Lung (tissue), 12 donors: ENCODE measurements around the gene C22orf23. TPM values are rescaled to one million over a fixed set of nuclear protein-coding genes. Genes with fewer than 3 reads are reported as not detected.
A peak's percentile ranks its signal among the peaks of the same experiment; 100 is the strongest.

Source experiments
- ATAC-seq: fragments of 200-7000 bp; cut with Tn5 transposase; one replicate; pipeline ENCODE4 v1.9.1; 2020; ENCODE audit warnings: moderate number of reproducible peaks; ENCODE audit not compliant: insufficient read depth, low FRiP score
- DNase-seq, 3 donors: peaks; one replicate each; pipeline ENCODE4 v3.0.0-alpha.2; 2013 to 2017
- H3K27ac ChIP-seq, 2 donors: one replicate each; pipeline ENCODE4 v1.5.1; 2013; ENCODE audit warnings: mild to moderate bottlenecking in 2 of 2, moderate library complexity in 2 of 2, control low read depth in 1 of 2, inconsistent platforms in 1 of 2, low read depth in 1 of 2, low read length in 1 of 2
- H3K27me3 ChIP-seq, 3 donors: one replicate each; pipeline ENCODE4 v1.5.1; 2013; ENCODE audit warnings: low read length in 2 of 3; ENCODE audit not compliant: control insufficient read depth in 3 of 3, insufficient read depth in 3 of 3
- H3K36me3 ChIP-seq, 4 donors: one replicate each; pipeline ENCODE4 v1.5.1; 2013; ENCODE audit warnings: low read length in 4 of 4, mild to moderate bottlenecking in 1 of 4, moderate library complexity in 1 of 4; ENCODE audit not compliant: control insufficient read depth in 4 of 4, insufficient read depth in 4 of 4
- H3K4me1 ChIP-seq, 5 donors: one replicate each; pipeline ENCODE4 v1.5.1; 2013; ENCODE audit warnings: low read length in 5 of 5, mild to moderate bottlenecking in 2 of 5, moderate library complexity in 1 of 5; ENCODE audit not compliant: control insufficient read depth in 5 of 5, insufficient read depth in 5 of 5
- H3K4me3 ChIP-seq: one replicate; pipeline ENCODE4 v1.5.1; 2013; ENCODE audit warnings: mild to moderate bottlenecking, control low read depth, moderate library complexity
- H3K9ac ChIP-seq, 2 donors: one replicate each; pipeline ENCODE4 v1.5.1; 2013; ENCODE audit warnings: low read length in 2 of 2, control low read depth in 1 of 2; ENCODE audit not compliant: insufficient read depth in 1 of 2
- H3K9me3 ChIP-seq, 4 donors: one replicate each; pipeline ENCODE4 v1.5.1; 2013; ENCODE audit warnings: low read length in 3 of 4, mild to moderate bottlenecking in 1 of 4, moderate library complexity in 1 of 4; ENCODE audit not compliant: control insufficient read depth in 4 of 4, insufficient read depth in 3 of 4
- CTCF ChIP-seq: IDR thresholded peaks from 2 replicates; pipeline ENCODE4 v1.5.1; 2012; ENCODE audit warnings: mild to moderate bottlenecking; ENCODE audit errors: control extremely low read depth, extremely low read depth
- WGBS, 2 donors: extraction: QIAGEN DNeasy Blood & Tissue Kit; methylation state at CpG; one replicate each; pipeline ENCODE4 v1.1.7; 2013; 5-methylcytosine and 5-hydroxymethylcytosine counted together
- polyA plus RNA-seq, 2 donors: library from polyadenylated mRNA; stranded (reverse); fragments of 200-250 nt; gene quantifications; one replicate each; pipeline ENCODE4 v1.2.1, GENCODE V29; 2013
- total RNA-seq, 2 donors: library from RNA; depleted of rRNA in 1 of 2; stranded (reverse); fragments of >200 nt in 1 of 2; gene quantifications; one replicate each; pipeline ENCODE4 v1.2.1, GENCODE V29; 2014 to 2021
- donor health status: control.
- donor health status: control.
- donor health status: Bipolar disorder and iron deficiency.
- donor health status: healthy.
- donor health status: DM: yes; HTN: yes; CAD: no.

The C22orf23 gene
- total and polyA plus RNA-seq, 4 donors: 1.1 to 4.2 (median 1.5) TPM

- DNase-seq: no peak
- no peak for ATAC-seq
- H3K9ac ChIP-seq: no peak overlapping the region
- no peaks in the 10 kb centered on the region for H3K27me3 ChIP-seq
- 77 to 82% methylated on average over 10 of the region's 10 CpGs for WGBS, 2 donors
- peaks cover 0 to 21% (median 11%) of the 10 kb centered on the region in 5 donors for H3K4me1 ChIP-seq
- no peak for TF ChIP-seq CTCF
- peaks cover 0 to 35% (median 4%) of the 10 kb centered on the region in 4 donors for H3K36me3 ChIP-seq
- H3K4me3 ChIP-seq: no peak overlapping the region
- no peaks in the 10 kb centered on the region for H3K9me3 ChIP-seq
- peak overlapping the region in 1 of 2 donors; percentile 62 for H3K27ac ChIP-seq
Observed at GRCh38 chr22:37932401-37932800, 21.0 kb downstream of the C22orf23 start.

- ATAC-seq (peak; percentile 23), DNase-seq (peak in 2 of 3 donors; percentile 23 to 63)
- H3K9me3 ChIP-seq: no peaks in the 10 kb centered on the region
- H3K27me3 ChIP-seq: no peaks in the 10 kb centered on the region
- TF ChIP-seq CTCF: no peak
- no peak overlapping the region for H3K4me3 ChIP-seq
- peaks cover 0 to 21% (median 11%) of the 10 kb centered on the region in 5 donors for H3K4me1 ChIP-seq
- H3K27ac ChIP-seq: no peak overlapping the region
- peaks cover 2 to 36% (median 6%) of the 10 kb centered on the region in 4 donors for H3K36me3 ChIP-seq
- no peak overlapping the region for H3K9ac ChIP-seq
- 66 to 86% methylated on average over 6 of the region's 6 CpGs for WGBS, 2 donors
Observed at GRCh38 chr22:37931893-37932389, 21.5 kb downstream of the C22orf23 start.

- no peak for TF ChIP-seq CTCF
- ATAC-seq (no peak), DNase-seq (no peak)
- H3K27me3 ChIP-seq: no peaks in the 10 kb centered on the region
- H3K27ac ChIP-seq: peak overlapping the region in 1 of 2 donors; percentile 32
- H3K36me3 ChIP-seq: peaks cover 6 to 40% (median 9%) of the 10 kb centered on the region in 4 donors
- no peaks in the 10 kb centered on the region for H3K9me3 ChIP-seq
- H3K4me1 ChIP-seq: peaks cover 0 to 21% (median 11%) of the 10 kb centered on the region in 5 donors
- H3K4me3 ChIP-seq: no peak overlapping the region
- H3K9ac ChIP-seq: no peak overlapping the region
- WGBS, 2 donors: 62 to 91% methylated on average over 2 of the region's 2 CpGs
Observed at GRCh38 chr22:37930952-37931440, 22.4 kb downstream of the C22orf23 start.
